OCI-LY1 (cell line): ENCODE measurements around the gene RPS14.

ENCODE experiments used
- H2AFZ ChIP-seq: fragments of 200-600 bp; sonication (generic), shearing (Covaris generic); 2 replicates; pipeline ENCODE4 v1.6.0; 2014; ENCODE audit warnings: antibody characterized with exemption, mild to moderate bottlenecking, low read length
- H3F3A ChIP-seq: fragments of 200-600 bp; sonication (generic), shearing (Covaris generic); 2 replicates; pipeline ENCODE4 v1.6.0; 2014; ENCODE audit warnings: mild to moderate bottlenecking, antibody characterized with exemption, low read length, moderate library complexity; ENCODE audit not compliant: insufficient read depth
- H3K27ac ChIP-seq: fragments of 200-600 bp; sonication (generic); 2 replicates; pipeline ENCODE4 v1.5.1; 2014; ENCODE audit warnings: low read length, mixed run types, mild to moderate bottlenecking, low read depth; ENCODE audit not compliant: poor library complexity, severe bottlenecking
- H3K27me3 ChIP-seq: fragments of 200-600 bp; sonication (generic); 2 replicates; pipeline ENCODE4 v1.6.0; 2014; ENCODE audit warnings: antibody characterized with exemption, mild to moderate bottlenecking, low read length, moderate library complexity; ENCODE audit not compliant: insufficient read depth
- H3K36me3 ChIP-seq: fragments of 200-600 bp; sonication (generic); 2 replicates; pipeline ENCODE4 v1.6.1; 2014; ENCODE audit warnings: mild to moderate bottlenecking, antibody characterized with exemption, low read length, moderate library complexity, mixed read lengths; ENCODE audit not compliant: insufficient read depth
- H3K4me1 ChIP-seq: fragments of 200-600 bp; sonication (generic); 2 replicates; pipeline ENCODE4 v1.5.1; 2014; ENCODE audit warnings: mild to moderate bottlenecking, low read length, moderate library complexity; ENCODE audit not compliant: insufficient read depth, severe bottlenecking
- H3K4me2 ChIP-seq: fragments of 200-600 bp; sonication (generic), shearing (Covaris generic); 2 replicates; pipeline ENCODE4 v1.6.1; 2014; ENCODE audit warnings: low read length
- H3K4me3 ChIP-seq: fragments of 200-600 bp; sonication (generic); 2 replicates; pipeline ENCODE4 v1.5.1; 2014; ENCODE audit warnings: low read length, low read depth, mild to moderate bottlenecking, mixed read lengths; ENCODE audit not compliant: poor library complexity, severe bottlenecking
- H3K79me2 ChIP-seq: fragments of 200-600 bp; shearing (Covaris generic); 2 replicates; pipeline ENCODE4 v1.6.1; 2016; ENCODE audit warnings: mixed run types, low read length, mixed read lengths; ENCODE audit not compliant: insufficient read depth
- H3K9ac ChIP-seq: fragments of 200-600 bp; sonication (generic), shearing (Covaris generic); 2 replicates; pipeline ENCODE4 v1.6.1; 2014; ENCODE audit warnings: mild to moderate bottlenecking, low read length, mixed read lengths
- H3K9me2 ChIP-seq: fragments of 200-600 bp; sonication (generic), shearing (Covaris generic); 2 replicates; pipeline ENCODE4 v1.6.1; 2014; ENCODE audit warnings: low read depth, mild to moderate bottlenecking, low read length, mixed read lengths
- H3K9me3 ChIP-seq: fragments of 200-600 bp; shearing (Covaris generic); 2 replicates; pipeline ENCODE4 v1.6.1; 2014; ENCODE audit warnings: low read length, mixed read lengths
- H4K20me1 ChIP-seq: fragments of 200-600 bp; sonication (generic), shearing (Covaris generic); 2 replicates; pipeline ENCODE4 v1.6.0; 2016; ENCODE audit warnings: mild to moderate bottlenecking, low read length; ENCODE audit not compliant: insufficient read depth
- EZH2 ChIP-seq: fragments of 200-600 bp; sonication (generic), shearing (Covaris generic); IDR thresholded peaks from 2 replicates; pipeline ENCODE4 v1.8.0; 2017; ENCODE audit warnings: borderline replicate concordance, mixed run types, mild to moderate bottlenecking, antibody characterized with exemption, low read length, moderate library complexity, mixed read lengths
- TF ChIP-seq, protein P1 (sequence below): fragments of 200-600 bp; sonication (generic), shearing (Covaris generic); IDR thresholded peaks from 2 replicates; pipeline ENCODE4 v1.5.1; 2017; ENCODE audit warnings: mild to moderate bottlenecking, antibody characterized with exemption, low read length, moderate library complexity, mixed read lengths

RPS14 gene

DNA sequence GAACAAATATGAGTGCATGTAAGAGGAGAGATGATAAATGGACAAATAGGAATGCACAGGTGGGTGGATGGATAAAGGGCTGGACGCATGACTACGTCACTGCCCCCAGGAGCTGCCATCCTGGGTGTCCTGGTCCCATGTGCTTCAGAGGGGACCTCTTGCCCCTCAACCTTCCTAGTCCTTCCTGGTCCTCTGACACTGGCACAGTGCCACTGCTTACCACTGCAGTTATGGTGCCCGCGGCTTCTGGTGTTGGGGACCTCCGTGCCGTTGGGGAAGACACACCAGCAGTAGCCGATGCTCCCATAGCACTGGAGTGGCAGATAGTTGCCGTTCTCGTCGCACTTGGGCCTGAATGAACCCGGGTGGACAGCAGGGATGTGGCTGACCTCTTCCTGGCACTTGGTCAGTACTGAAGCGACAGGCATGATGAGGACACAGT is 46.6 kb downstream of the RPS14 start:
- Histone ChIP-seq H3K36me3 (peaks cover 93% of the 10 kb centered on the region), H3K4me2 (no peak overlapping the region), H3K4me3 (no peak overlapping the region), H3K9me3 (no peaks in the 10 kb centered on the region), H3K27me3 (no peaks in the 10 kb centered on the region), H3K4me1 (peaks cover 18% of the 10 kb centered on the region), H3K9ac (no peak overlapping the region), H3F3A (no peaks in the 10 kb centered on the region), H2AFZ (no peak overlapping the region), H3K27ac (no peak overlapping the region), H3K79me2 (no peaks in the 10 kb centered on the region), H4K20me1 (no peaks in the 10 kb centered on the region), H3K9me2 (no peaks in the 10 kb centered on the region)
- TF ChIP-seq EZH2 = no peak
- TF ChIP-seq, protein P1, sequence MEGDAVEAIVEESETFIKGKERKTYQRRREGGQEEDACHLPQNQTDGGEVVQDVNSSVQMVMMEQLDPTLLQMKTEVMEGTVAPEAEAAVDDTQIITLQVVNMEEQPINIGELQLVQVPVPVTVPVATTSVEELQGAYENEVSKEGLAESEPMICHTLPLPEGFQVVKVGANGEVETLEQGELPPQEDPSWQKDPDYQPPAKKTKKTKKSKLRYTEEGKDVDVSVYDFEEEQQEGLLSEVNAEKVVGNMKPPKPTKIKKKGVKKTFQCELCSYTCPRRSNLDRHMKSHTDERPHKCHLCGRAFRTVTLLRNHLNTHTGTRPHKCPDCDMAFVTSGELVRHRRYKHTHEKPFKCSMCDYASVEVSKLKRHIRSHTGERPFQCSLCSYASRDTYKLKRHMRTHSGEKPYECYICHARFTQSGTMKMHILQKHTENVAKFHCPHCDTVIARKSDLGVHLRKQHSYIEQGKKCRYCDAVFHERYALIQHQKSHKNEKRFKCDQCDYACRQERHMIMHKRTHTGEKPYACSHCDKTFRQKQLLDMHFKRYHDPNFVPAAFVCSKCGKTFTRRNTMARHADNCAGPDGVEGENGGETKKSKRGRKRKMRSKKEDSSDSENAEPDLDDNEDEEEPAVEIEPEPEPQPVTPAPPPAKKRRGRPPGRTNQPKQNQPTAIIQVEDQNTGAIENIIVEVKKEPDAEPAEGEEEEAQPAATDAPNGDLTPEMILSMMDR = no peak

DNA sequence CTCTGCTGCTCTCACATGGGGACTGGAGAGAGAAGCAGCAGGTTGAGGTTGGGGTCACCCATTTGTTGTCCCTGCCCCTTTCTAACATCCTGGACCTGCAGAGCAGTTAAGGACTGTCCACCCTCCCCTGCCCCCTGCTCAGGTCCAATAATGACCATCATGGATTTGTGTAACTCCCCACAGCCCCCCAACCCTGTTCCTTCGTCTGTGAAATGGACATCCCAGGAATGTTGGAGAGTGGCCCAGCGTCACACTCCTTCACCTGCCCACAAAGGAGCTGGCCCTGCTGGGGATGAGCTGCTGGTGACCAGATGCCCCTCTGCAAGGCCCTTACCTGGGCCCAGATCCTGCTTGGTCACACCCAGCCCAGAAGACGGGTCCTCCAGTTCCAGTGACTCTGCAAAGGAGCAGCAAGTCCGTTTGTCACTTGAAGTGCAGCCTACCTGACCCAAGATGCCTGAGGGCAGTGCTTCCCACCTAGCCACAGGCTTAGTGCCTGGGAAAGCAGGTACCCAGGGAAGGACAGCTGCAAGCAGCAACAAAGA is 47.2 kb downstream of the RPS14 start:
- Histone ChIP-seq H3K4me3 (no peak overlapping the region), H3K36me3 (peaks cover 95% of the 10 kb centered on the region), H4K20me1 (no peaks in the 10 kb centered on the region), H3K9me3 (no peaks in the 10 kb centered on the region), H3K4me2 (no peak overlapping the region), H3K9me2 (no peaks in the 10 kb centered on the region), H3K4me1 (peaks cover 12% of the 10 kb centered on the region), H2AFZ (no peak overlapping the region), H3F3A (no peaks in the 10 kb centered on the region), H3K27ac (no peak overlapping the region), H3K79me2 (no peaks in the 10 kb centered on the region), H3K9ac (no peak overlapping the region), H3K27me3 (no peaks in the 10 kb centered on the region)
- no peak for TF ChIP-seq EZH2
- TF ChIP-seq, protein P1 = no peak

DNA sequence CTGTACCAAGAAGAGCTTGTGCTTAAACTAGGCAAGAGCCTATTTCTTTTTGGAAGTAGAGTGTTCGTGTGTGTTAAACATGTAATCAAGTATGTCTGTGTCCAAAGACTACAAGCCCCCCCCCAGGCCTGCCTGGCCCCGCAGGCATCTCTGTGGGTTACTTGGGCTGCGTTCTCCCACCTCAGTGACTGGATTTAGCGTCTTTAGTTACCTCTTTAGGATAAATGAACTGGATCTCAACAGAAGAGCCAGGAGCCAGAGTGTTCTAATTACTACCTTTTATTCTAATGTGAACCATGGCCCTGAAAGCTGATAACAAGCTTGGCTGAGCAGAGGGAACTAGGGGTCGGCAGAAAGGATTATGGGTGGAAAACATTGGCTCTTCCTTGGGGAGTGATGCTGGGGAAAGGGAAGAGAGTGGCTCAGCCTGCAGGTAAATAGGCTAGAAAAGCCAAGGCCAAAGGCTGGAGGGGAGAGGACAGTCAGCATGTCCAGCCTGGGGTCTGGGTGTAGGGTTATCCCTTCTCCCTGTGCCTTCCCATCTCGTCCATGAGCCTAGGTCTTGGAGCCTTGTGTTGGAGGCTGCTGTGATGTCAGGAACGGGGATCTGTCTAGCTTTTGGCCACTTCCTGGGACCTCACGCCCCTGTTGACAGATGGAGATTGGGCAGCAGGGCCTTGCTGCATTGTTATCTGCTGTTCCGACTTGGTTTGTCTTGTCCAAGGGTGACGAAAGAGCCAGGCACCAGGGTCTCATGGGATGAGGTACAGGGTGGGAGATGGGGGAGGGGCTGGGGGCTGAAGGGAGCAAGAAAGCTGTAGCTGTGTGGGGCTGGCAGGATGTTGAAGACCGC is 47.9 kb downstream of the RPS14 start:
- no peak overlapping the region for H3K4me2 ChIP-seq
- no peak overlapping the region for H3K9ac ChIP-seq
- H4K20me1 ChIP-seq = no peaks in the 10 kb centered on the region
- H3K79me2 ChIP-seq = no peaks in the 10 kb centered on the region
- no peak overlapping the region for H2AFZ ChIP-seq
- no peak overlapping the region for H3K4me3 ChIP-seq
- peak overlapping the region; percentile 34 for H3K27ac ChIP-seq
- no peaks in the 10 kb centered on the region for H3K9me3 ChIP-seq
- H3F3A ChIP-seq = no peaks in the 10 kb centered on the region
- H3K27me3 ChIP-seq = no peaks in the 10 kb centered on the region
- peaks cover 6% of the 10 kb centered on the region for H3K4me1 ChIP-seq
- no peaks in the 10 kb centered on the region for H3K9me2 ChIP-seq
- peaks cover 90% of the 10 kb centered on the region for H3K36me3 ChIP-seq
- TF ChIP-seq, protein P1 = no peak
- TF ChIP-seq EZH2 = no peak
